Spleen (tissue), 7 donors: Measurements from ENCODE around the gene TGM3.

Experiments used
- CTCF ChIP-seq, 11 experiments: fragments of 200-600 bp in 7 of 11; fragments of 450-650 bp in 4 of 11; sonication (generic) in 4 of 11; IDR thresholded peaks in 8 of 11; conservative IDR thresholded peaks in 3 of 11; 1 replicate in 7 of 11; 2 replicates in 4 of 11; pipeline versions ENCODE4 v1.4.0 to v1.8.0; 2016 to 2021; ENCODE audit warnings: antibody characterized with exemption in 11 of 11, inconsistent platforms in 4 of 11, mild to moderate bottlenecking in 1 of 11
- POLR2A ChIP-seq, 3 donors: fragments of 450-650 bp; IDR thresholded peaks; one replicate each; pipeline ENCODE4 v1.5.1; 2017; ENCODE audit warnings: antibody characterized with exemption in 3 of 3, mild to moderate bottlenecking in 1 of 3
- POLR2AphosphoS5 ChIP-seq, 3 donors: sonication (generic); formaldehyde crosslinking; IDR thresholded peaks; one replicate each; pipeline ENCODE4 v1.5.1; 2017; ENCODE audit warnings: antibody characterized with exemption in 3 of 3
- donor health status: DM: no; HTN: no; CAD: no; lungs with moderate emphysema.
- donor health status: DM: no; HTN: no; CAD: no.
- donor health status: DM: no; HTN: no; CAD: no.

GRCh38 chr20:2285613-2286012 is 10.2 kb upstream of the TGM3 start:
- TF ChIP-seq CTCF (IDR thresholded peaks at IDR 0.05 in 8 of 11, conservative IDR thresholded peaks at IDR 0.05 in 3 of 11) (no peak), POLR2A (IDR thresholded peaks at IDR 0.05) (no peak), POLR2AphosphoS5 (IDR thresholded peaks at IDR 0.05) (no peak)
